CD4-positive, alpha-beta T cell treated with Interleukin-17A for 1 hour (primary cell): ENCODE results near the gene ANO6.
A peak's percentile ranks its signal among the peaks of the same experiment; 100 is the strongest.
"Not testable (repeated sequence)": the region's sequence is repeated elsewhere in the genome, so short reads cannot be mapped to it uniquely, and the experiment has no call there.

Experiments used
- DNase-seq: peaks from one replicate; pipeline ENCODE4 v3.0.0-alpha.2; 2020

Gene ANO6

DNA sequence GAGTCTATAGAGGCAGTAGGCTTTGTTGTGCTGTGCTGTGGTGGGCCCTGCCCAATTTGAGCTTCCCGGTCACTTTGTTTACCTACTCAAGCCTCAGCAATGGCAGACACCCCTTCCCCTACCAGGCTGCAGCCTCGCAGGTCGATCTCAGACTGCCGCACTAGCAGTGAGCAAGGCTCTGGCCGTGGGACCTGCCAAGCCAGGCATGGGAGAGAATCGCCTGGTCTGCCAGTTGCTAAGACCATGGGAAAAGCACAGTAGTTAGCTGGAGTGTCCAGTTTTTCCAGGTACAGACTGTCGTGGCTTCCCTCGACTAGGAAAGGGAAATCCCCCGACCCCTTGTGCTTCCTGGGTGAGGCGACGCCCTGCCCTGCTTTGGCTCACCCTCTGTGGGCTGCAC lies 26.3 kb downstream of the ANO6 start:
- DNase-seq = no peak

DNA sequence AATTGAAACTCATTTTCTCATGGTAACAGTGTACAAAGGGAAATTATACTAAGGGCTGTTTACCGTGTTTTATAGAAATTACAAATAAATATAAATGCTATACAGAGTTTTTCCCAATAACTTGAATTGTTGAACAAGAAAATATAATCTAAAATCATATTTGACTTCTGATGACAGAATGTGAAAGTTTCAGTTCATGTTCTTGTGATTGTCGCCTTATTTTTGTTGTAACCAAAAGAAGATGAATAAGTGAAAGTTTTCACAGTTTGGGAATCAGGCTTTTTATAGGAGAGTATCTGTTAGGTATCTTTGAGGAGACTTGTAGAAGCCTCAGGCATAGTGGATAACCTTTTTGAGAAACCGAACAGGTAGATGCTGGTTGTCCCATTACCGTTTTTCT lies 28.1 kb downstream of the ANO6 start:
- no peak for DNase-seq

DNA sequence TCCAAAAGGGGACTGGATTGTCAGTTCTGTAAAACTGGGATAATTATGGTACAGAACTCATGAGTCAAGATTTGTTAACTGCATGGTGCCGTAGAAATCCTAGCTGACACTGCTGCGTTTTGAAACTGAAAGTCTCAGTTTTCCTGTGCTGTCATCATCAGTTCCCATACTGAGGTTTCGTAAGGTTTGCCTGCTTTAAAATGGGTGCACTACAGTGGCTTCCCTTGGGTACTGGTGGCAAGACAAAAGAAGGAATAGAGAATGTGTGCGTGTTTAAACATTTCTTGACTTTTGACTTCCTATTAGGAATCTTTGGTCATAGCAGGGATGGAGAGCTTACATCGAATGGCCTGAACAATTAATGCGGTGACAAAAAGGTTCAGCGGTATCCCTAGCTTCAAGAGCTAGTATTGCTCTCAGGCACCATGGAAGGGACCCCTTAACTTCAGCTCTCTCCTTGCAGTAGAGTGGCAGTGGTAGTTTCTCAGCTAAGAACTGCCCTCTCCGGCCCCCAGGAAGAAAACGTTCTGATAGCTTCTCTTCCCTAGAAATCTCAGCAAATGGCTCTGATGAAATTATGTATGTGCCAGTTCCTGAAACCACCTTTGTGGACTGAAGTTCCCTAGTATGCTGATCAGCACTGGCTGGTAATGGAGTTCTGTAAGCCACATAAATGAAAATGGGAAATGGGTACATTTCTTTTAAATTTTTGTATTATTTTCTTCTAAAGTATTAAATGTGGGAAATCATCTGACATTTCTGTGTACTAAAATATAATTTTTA lies 28.9 kb downstream of the ANO6 start:
- peak; percentile 35 for DNase-seq

DNA sequence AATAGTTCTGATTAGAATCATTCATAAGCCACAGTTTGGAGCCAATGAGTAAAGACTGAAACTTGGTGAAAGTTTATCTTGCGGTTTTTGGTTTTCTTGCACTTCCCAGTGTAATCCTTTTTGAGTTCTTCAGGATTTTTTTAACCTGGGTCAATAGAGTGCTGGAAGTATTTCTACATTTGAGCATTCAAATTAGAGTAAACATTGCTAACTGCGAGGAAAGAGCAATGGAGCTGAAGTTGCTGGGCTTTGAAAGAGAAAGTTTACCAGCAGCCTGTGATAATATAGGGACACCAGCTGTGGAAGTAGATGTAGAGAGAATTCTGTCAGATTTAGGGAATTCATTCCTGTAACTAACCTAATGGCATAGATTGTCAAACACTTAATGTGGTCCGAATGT lies 30.3 kb downstream of the ANO6 start:
- DNase-seq = no peak

DNA sequence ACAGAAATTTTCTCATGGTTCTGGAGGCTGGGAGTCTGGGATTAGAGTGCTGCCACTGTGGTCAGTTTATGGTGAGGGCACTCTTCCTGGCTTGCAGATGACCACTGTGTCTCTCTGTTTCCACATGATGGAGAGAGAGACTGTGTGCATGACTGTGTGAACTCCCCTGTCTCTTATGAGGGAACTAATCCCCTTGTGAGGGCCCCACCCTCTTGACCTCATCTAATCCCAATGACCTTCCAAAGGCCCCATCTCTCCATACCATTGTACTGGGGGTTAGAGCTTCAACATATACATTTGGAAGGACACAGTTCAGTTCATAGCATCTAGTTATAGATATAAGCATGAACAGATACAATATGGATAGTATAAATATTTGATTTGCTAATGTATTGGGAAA lies 31.7 kb downstream of the ANO6 start:
- no peak for DNase-seq

DNA sequence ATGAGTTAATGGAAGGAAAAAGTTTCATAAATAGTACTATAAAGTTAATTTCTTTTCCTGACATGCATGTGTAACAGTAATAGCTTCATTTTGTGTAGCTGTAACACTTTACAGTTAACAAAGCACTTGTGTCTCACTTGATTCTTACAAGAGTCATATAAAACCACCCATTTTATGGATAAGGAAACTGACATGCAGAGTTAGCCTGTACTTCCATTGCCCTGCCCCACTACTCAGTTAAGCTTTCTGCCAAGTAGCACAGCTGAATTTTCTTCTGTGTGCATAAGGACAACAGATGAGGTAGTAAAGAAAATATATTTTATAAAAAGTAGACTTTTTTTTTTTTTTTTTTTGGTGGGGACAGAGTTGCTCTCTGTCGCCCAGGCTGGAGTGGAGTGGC lies 32.2 kb downstream of the ANO6 start:
- DNase-seq = no peak

DNA sequence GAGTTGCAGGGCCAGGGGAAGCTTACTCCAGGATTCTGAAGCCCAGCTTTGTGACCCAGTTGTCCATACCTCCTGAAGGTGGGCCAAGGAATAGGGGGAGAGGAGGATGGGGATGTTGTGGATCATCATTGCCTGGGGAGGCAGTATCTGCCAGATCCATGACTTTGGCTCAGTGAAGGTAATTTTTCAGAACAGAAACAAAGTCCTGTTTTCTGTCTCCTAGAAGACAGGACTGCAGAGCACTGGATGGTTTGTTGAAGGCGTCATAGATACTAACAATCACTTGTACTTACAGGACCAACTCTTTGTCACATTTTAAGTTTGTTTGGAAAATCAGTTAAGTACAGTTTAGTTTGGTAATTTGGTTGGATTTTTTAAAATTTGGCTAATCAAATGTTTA lies 38.4 kb downstream of the ANO6 start:
- DNase-seq = no peak

DNA sequence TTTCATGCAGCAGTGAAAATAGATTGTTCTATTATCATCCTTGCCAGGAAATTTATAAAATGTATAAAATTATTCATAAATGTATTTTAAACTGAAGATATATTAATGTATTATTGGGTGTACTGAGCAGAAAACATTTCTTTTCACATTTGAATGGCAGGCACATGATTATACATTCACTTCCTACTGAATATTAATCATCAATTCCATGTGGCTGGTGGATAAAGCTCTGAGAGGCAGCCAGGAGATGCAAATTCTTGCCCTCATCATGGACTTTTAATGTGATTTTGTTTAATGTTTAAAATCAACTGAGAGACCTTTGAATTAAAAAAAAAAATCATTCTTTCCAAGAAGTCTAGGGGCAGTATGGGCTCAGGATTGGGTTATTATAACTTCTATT lies 40.8 kb downstream of the ANO6 start:
- DNase-seq = no peak

DNA sequence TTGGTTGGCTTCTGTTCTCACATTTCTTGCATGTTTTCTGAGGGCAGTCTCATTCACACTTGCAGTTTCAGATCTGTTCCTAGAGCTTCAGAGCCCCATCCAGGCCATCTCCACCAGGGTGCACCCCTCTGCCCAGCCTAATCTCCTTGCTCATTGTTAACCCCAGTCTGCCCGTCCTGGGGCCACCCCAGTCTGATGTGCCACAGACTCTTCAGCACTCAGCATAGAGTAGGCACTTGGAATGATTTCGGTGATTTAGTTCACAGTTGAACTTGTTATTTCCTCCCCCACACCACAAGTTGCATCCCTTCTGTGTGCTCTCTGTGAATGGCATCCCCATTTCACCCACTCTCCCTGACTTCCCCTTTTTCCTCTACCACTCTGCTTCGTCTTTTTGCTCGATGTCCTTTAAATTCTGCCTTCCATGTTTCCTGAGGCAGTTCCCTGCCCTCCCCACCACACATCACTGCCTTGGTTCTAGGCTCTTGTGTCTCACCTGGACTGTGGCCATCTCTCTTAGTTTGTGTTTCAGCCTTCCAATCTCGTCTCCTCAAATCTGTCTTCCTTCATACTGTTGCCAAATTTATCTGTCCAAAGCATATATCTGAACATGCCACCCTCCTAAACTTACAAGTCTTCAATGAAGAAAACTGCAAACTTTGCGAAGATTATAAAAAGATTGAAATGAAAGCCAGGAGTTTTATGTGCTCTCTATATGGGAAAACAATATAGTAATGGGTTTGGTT lies 41.5 kb downstream of the ANO6 start:
- DNase-seq = no peak

DNA sequence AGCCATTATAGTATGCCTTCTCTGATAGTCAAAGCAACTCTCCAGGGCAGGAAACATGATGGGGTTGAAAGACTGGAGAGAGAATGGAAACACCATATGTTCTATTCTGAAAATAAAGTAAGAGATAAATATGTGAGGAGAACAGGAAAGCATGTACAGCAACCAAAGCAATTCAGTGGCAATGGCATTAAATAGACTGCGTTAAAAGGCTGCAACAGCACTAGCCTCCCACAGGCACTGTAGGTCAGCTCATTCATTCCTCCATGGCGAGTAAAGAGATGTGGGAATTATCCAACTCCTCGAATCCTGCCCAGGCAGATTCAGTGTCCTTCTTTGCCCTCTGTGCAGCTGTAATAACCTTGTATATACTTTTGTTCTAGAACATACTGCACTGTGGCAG lies 43.8 kb downstream of the ANO6 start:
- DNase-seq = no peak

DNA sequence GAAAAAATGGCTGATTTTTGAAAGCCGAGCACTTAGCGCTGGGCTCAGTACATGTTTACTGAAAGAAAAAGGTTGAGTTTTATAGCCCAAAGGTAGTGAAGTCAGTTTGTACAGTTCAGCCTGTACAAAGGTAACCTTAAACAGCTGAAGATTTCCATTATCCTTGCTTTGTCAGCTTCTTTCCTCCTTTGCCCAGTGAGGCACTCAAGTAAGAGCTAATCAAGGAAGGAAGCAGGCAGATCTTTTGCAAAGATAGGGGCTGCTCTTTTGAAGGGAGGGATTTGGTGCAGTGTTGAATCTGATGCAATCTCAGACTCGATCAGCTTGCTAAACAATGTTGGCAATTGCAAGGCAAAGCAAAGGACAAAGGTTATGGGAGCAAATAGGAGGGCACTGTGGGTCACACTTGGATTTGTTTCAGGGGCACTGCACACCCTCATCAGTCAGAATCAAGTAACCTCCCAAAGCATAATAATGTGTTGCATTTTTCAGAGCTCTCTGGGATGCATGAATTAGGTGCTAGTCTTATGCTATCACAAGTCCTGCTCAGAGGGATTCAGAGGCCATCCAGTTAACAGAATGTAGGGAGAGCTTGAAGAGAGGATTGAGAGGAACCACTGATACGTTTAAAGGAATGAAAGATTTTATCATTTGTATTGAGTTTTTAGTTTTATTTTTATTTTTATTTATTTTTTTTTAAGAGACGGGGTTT lies 44.4 kb downstream of the ANO6 start:
- DNase-seq = no peak

DNA sequence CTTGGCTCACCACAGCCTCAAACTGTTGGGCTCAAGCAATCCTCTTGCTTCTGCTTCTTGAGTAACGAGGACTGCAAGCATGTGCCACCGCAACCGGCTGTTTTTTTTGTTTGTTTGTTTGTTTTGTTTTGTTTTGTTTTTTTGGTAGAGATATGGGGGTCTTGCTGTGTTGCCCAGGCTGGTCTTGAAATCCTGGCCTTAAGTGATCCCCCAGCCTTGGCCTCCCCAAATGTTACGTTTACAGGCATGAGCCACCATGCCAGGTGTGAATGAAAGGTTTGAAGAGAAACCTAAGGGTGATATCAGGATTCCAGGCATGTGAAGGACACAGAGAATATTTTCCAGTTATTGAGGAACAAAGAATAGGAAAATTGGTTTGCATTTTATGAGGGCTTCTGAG lies 45.0 kb downstream of the ANO6 start:
- DNase-seq = no peak

DNA sequence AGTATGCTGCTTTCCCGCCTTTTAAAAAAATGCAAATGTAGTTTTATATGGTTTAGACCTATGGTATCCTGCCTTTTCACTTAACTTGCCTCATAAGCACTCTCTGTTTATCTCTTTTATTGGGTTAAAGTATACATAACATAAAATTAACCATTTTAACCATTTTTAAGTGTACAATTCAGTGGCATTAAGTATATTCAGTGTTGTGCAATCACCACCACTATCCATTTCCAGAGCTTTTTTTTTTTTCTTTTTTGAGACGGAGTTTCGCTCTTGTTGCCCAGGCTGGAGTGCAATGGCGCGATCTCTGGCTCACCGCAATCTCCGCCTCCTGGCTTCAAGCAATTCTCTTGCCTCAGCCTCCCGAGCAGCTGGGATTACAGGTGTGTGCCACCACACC lies 46.3 kb downstream of the ANO6 start:
- DNase-seq = not testable (repeated sequence)

DNA sequence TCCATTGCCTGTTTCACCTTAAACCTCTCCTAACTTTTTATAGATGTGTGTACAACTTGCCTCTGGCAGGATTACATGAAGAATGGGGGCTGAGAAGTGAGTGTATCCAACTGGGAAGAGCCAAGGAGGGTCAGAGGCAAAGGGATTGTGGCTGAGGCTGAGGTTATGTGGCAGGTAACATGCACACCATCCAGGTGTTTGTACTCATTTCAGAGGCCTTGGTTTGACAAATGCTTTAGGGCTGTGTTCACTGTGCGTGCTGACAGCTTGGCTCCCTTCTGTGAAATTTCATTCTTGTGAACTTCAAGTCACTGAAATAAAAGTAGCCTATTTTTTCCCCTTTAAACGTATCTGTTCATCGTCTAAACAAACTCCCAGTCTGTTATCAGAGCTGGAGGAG lies 47.7 kb downstream of the ANO6 start:
- DNase-seq = no peak

DNA sequence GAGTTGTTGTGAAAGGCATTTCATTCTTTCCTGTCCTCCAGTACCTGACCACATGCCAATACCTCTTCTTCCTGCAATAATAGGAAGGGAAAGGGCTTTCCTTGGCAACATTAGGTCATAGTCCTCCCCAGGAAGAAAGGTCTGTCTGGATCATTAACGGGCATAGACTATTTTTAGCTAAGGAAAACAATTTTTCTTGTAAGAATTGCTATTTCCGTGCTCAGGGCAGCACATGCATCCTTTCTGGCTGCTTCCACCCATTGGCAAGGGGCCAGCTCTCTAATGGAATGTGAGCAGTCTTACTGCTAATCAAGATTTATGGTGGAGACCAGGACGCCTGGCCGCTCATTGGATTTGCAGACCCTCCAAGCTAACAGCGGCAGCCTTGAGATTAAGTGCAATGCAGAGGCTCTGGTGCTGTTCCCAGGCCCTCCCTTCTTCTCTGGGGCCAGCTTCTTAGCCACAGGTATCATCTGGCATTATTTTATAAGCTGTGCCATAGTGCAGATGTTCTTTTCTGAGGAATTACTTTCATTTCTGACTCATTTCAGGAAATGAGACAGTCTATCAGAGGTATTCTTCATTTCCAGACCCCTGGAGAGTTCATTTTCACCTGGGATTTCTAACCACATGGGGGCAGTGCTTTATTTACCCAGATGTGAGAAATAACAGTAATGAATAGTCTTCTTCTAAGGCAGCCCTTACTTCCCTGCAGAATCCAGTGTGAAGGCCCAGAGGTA lies 52.9 kb downstream of the ANO6 start:
- no peak for DNase-seq

DNA sequence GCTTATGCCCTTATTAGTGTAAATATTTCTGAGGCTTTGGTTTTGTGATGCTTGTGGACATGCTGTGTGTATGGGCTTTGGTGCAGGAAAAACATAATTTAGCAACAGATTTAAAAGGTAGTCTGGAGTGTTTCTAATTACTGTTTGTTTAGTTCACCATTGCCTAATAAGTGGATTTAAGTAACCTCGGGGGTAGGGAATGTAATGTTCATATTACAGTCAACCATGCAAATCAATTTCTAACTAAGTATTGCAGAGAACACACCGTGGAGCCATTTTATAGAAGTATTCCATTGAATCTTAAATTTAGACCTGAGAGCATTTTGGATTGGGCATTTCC lies 53.5 kb downstream of the ANO6 start:
- no peak for DNase-seq

DNA sequence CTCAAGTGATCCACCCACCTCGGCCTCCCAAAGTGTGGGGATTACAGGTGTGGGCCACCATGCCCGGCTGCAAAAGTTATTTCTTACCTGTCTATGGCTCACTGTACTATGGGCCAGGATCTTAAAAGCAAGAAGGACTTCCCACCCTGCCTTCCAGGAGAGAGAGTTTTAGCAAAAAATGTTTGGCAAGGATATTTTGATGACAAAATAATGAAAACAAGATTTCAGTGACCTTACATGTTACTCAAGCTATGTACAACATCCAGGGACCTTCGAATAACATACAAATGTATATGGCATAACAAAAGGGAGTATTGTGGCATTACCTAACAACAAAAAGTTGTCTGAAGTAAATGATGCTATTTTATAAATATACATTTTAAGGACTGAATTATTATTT lies 55.1 kb downstream of the ANO6 start:
- no peak for DNase-seq

DNA sequence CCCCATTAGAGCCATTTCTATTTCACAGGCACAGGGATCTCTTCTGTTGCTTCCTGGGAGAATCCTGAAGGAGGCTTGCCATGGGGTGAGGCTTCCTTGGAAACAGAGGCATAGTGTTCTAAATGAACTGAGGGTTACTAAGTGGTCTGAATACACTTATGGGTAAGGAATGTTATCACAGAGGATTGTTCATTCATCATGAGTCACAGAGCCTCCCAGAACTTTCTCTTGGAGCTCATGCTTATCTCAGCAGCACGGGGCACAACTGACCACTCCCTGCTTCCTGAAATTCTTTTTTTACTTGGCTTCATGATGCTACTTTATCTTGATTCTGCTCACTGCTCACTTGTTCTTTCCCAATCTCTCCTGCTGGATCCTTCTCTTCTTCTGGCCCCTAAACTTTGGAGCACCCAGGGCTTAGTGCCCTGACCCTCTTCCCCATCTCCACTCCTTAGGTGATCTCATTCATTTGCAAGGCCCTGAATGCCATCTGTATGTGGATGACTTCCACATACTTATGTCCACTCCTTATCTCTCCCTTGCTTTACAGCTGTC lies 57.9 kb downstream of the ANO6 start:
- DNase-seq = no peak

DNA sequence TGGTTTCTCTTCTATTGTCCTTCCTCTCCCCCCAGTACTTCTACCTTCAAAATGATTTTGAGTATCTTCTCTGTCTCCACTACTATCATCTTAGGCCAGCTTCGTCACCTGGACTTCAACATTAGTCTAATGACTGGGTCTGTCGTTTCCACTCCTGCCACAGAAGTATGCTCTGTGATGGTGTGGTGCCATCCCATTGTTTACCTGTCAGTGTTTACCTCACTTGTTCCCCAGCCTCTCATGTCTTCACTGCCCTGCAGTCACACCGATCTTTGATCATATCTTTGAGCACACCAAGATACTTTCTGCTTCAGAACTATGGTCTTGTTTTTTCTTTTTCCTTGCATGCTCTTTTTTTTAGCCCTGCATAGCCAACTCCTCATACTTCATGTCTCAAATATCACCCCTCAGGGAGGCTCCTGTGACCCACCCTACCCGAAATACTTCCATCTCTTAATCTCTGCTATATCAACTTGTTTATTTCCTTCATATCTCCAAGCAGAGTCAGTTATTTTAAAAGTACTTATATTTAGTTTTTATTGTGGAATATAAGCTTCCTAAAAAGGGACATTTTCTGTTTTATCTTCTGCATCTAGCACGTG lies 60.4 kb downstream of the ANO6 start:
- no peak for DNase-seq

DNA sequence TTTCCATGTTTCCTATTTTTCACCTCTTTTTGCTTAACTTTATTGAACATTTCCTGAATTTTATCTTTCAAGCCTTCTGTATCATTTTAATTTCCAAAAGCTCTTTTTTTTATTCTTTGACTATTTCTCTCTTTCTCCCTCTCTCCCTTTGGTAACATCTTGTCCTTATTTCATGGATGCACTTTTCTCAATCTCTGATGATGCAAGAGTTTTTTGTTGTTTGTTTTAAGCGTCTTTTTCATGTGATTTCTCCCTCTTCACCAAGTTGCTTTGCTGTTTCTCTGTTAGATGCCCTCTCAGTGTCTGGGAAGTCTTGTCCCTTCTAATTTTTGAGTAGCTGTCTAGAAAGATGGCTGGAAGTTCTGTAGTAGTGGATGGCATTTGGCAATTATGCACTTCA lies 62.6 kb downstream of the ANO6 start:
- no peak for DNase-seq

DNA sequence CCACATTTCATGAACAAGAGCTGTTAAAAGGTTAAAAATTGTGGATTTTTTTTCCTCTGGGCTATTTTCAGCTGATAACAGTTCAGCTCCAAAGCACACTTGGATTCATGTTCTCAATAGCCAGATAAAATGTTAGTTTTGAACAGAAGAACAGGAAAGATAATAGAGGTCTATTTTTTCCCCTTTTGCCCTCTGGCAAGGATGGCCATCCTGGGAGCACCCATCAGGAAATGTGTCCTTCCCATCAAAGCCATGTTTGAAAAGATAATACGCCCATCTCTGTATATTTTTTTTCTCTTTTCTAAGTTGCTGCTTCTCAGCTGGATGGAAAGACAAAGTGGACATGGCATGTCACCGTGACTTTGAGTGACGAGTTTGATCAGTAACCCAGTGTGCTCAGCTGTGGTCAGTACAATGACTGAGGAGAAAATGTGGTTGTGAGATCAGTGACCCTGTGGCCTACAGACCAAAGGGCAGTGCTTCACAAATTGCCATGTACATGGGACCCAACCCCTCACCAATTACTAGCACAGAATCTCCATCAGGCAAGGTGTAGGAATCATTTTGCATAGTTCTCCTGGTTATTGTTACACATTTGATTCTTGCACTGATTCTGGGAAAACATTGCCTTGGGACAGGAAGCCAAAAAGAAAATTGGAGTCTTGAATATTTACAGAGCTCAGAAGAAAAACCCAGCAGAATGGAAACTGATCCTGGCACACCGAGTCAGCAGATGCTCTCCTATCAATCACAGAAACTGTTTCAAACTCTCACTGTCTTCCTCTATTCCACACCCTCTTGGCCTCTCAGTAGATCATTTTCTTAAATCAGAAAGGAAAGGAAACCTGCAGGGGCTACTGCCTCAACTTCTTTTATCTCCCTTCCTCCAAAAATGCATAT lies 64.3 kb downstream of the ANO6 start:
- no peak for DNase-seq

DNA sequence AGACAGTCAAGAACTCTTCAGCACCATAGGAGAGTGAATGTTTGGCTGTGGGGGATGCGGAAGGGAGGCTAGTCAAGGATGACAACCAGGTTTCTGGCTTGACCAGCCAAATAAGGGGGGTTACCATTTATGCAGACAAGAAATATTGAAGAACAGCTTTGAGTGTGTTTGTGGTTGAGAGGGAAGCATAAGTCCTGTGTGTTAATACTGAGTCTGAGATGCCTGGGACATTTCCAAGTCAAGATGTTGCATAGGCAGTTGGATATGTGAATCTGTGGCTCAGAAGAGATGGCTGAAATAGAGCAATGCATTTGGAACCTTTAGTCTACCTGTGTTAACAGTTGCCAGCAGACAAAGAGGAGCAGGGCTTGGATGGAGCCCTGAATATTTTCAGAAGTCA lies 66.1 kb downstream of the ANO6 start:
- DNase-seq = no peak
